Stomach (tissue), 4 donors: ENCODE data around the gene TMEM38A.

Experiments
- CTCF ChIP-seq, 7 experiments: fragments of 450-650 bp in 4 of 7; fragments of 200-600 bp in 3 of 7; sonication (generic) in 3 of 7; IDR thresholded peaks; one replicate each; pipeline ENCODE4 v1.5.1; 2016 to 2019; ENCODE audit warnings: antibody characterized with exemption in 7 of 7, control low read depth in 2 of 7, mild to moderate bottlenecking in 1 of 7
- POLR2AphosphoS5 ChIP-seq, 3 donors: sonication (generic); formaldehyde crosslinking; IDR thresholded peaks; one replicate each; pipeline ENCODE4 v1.6.1; 2016; ENCODE audit warnings: antibody characterized with exemption in 3 of 3

- TF ChIP-seq POLR2AphosphoS5 (IDR thresholded peaks at IDR 0.05) (no peak), CTCF (IDR thresholded peaks at IDR 0.05) (no peak)
Observed at GRCh38 chr19:16618248-16618647, 42.7 kb upstream of the TMEM38A start.
